ENCODE data around the gene MRPS10. TPM values are rescaled to one million over a fixed set of nuclear protein-coding genes. Genes with fewer than 3 reads are reported as not detected.

MRPS10 gene
- total RNA-seq, 1 donor from 2014 or later = 27.3 TPM

- Mint-ChIP-seq H3K4me3 (peak overlapping the region; percentile 82), H3K27ac (peak overlapping the region; percentile 100), H3K9me3 (no peaks in the 10 kb centered on the region), H3K36me3 (no peaks in the 10 kb centered on the region), H3K27me3 (no peaks in the 10 kb centered on the region), H3K4me1 (ENCODE audit: unreplicated experiment) (peaks cover 16% of the 10 kb centered on the region)
- no peak for TF ChIP-seq CTCF (conservative IDR thresholded peaks at IDR 0.05)
- DNase-seq (ENCODE audit: extremely low spot score, unreplicated experiment) = no peak
Observed at GRCh38 chr6:42226161-42226611, 8.5 kb upstream of the MRPS10 start.

GRCh38 chr6:42225419-42225818 lies 7.8 kb upstream of the MRPS10 start:
- no peaks in the 10 kb centered on the region for H3K27me3 Mint-ChIP-seq
- no peak for TF ChIP-seq CTCF (conservative IDR thresholded peaks at IDR 0.05)
- H3K9me3 Mint-ChIP-seq = no peaks in the 10 kb centered on the region
- peaks cover 16% of the 10 kb centered on the region for H3K4me1 Mint-ChIP-seq (ENCODE audit: unreplicated experiment)
- no peaks in the 10 kb centered on the region for H3K36me3 Mint-ChIP-seq
- no peak overlapping the region for H3K4me3 Mint-ChIP-seq
- H3K27ac Mint-ChIP-seq = peak overlapping the region; percentile 100
- no peak for DNase-seq (ENCODE audit: extremely low spot score, unreplicated experiment)

- no peaks in the 10 kb centered on the region for H3K36me3 Mint-ChIP-seq
- H3K27me3 Mint-ChIP-seq = no peaks in the 10 kb centered on the region
- H3K27ac Mint-ChIP-seq = peak overlapping the region; percentile 77
- no peak for TF ChIP-seq CTCF (conservative IDR thresholded peaks at IDR 0.05)
- no peak for DNase-seq (ENCODE audit: extremely low spot score, unreplicated experiment)
- H3K9me3 Mint-ChIP-seq = no peaks in the 10 kb centered on the region
- peaks cover 16% of the 10 kb centered on the region for H3K4me1 Mint-ChIP-seq (ENCODE audit: unreplicated experiment)
- H3K4me3 Mint-ChIP-seq = no peak overlapping the region
Observed at GRCh38 chr6:42225029-42225339, 7.3 kb upstream of the MRPS10 start.

- no peaks in the 10 kb centered on the region for H3K9me3 Mint-ChIP-seq
- no peaks in the 10 kb centered on the region for H3K36me3 Mint-ChIP-seq
- peak overlapping the region; percentile 77 for H3K27ac Mint-ChIP-seq
- peaks cover 16% of the 10 kb centered on the region for H3K4me1 Mint-ChIP-seq (ENCODE audit: unreplicated experiment)
- TF ChIP-seq CTCF (conservative IDR thresholded peaks at IDR 0.05) = no peak
- no peak for DNase-seq (ENCODE audit: extremely low spot score, unreplicated experiment)
- H3K4me3 Mint-ChIP-seq = peak overlapping the region; percentile 11
- H3K27me3 Mint-ChIP-seq = no peaks in the 10 kb centered on the region
Observed at GRCh38 chr6:42224222-42225028, 6.8 kb upstream of the MRPS10 start.

GRCh38 chr6:42222448-42222847 lies 4.8 kb upstream of the MRPS10 start:
- no peak overlapping the region for H3K4me3 Mint-ChIP-seq
- H3K4me1 Mint-ChIP-seq (ENCODE audit: unreplicated experiment) = peaks cover 15% of the 10 kb centered on the region
- H3K27ac Mint-ChIP-seq = no peak overlapping the region
- no peaks in the 10 kb centered on the region for H3K27me3 Mint-ChIP-seq
- H3K36me3 Mint-ChIP-seq = peaks cover 3% of the 10 kb centered on the region
- no peaks in the 10 kb centered on the region for H3K9me3 Mint-ChIP-seq
- no peak for TF ChIP-seq CTCF (conservative IDR thresholded peaks at IDR 0.05)
- no peak for DNase-seq (ENCODE audit: extremely low spot score, unreplicated experiment)

Measured in type B pancreatic cell (in vitro differentiated cells).